Measurements from ENCODE around the gene KLK3.

DNA sequence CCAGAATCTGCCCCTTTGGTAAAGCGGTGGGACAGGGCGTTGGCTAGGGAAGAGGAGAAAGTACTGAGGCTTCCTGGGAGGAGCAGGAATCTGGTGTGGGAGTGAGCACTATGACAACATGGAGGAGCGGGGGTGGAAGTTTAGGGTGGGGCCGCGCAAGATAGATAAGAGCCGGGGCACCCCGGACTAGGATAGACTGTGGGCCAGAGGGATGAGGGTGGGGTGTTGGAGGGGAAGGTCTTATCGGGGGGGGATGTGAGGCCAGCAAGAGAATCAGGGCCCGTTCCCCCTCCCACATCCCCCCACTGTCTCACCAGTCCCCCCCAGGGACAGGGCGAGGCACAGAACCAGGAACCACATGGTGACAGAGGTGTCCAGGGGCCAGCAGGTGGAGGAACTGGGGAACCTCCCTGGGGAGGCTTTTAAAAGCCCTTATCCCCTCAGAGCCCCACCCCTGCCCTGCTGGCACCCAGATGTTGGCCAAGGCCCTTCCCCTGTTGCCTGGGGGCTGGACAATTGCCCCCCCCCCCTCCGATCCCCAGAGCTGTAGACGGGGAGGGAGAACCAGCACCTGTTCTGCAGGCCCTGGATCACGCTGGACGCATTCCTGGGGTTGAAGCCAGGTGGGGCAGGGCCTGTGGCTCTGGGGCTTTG, 31.2 kb upstream of the KLK3 start, which contains the start of gene KLK1:
- TF ChIP-seq POLR2AphosphoS5 (IDR thresholded peaks at IDR 0.05; ENCODE audit: low read depth, low read length) (no peak), POLR2A (IDR thresholded peaks at IDR 0.05; ENCODE audit: low read depth, low read length) (no peak), TAF1 (IDR thresholded peaks at IDR 0.05; ENCODE audit: borderline replicate concordance, low read depth, low read length) (no peak)

Measured in GM12892 (cell line).